ENCODE measurements around the gene PTCD2.

Gene PTCD2

DNA sequence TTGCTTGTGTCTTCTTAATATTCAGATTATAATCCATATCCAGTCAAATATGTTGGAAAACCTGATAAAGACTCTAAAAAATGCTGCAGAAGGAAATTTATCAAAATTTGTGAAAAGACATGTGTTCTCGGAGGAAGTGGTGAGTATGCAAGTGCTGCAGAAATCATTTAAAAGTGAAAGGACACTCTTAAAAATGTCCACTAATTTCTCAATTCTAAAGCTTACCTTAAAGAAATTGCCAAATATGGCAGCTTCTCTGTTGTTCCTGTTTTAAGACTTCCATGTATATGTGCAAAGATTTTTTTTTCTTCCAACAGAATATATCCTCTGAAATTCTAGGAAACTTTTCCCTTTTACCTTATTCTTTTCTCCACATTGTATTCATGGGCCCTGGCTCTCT lies 32.4 kb downstream of the PTCD2 start:
- DNase-seq: no peak

GRCh38 chr5:72353046-72353445 lies 32.9 kb downstream of the PTCD2 start:
- no peak for DNase-seq

DNA sequence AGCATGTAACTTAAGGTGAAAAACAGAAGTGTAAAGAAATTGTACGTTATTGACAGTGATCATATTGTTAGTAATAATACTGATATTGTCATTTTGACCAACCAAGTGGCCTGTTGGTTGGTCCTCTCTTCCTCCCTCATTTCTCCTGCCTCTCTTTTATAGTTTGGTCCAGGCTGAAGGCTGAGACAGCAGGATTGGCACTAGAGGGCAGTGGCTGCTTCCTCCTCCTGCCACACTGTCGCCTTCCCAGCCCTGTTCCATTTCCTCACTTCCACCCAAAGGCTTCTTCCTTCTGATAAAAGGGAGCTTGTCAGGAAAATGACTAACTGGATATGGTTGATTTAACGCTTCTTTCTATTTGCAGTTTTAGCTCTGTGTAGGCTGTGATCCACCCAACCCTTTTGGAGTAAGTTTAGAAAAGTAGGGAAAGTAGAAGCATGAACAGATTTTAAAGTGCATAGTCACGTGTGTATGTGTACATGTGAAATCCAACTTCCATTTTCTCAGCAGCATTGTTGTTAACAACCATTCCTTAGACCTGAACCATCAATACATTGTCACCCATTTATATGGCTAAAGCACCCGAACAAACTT lies 35.6 kb downstream of the PTCD2 start:
- no peak for DNase-seq

DNA sequence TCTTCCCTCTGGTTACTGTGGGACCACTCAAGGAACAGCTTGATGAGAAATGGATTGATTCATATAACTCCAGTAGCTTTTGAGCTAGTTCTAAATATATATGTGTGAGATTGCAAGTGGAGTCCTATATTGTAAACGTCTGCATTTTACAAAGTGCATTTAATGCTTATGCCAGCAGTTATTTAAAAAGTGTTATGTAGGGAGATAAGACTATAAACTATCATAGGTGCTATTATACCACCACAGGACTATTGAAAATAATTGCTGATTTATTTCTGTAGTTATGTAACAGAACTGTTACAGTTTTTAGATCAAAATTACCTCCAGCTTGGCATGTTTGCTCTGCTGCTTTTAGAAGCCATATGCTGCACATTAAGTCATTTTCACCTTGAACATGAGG lies 36.2 kb downstream of the PTCD2 start:
- DNase-seq: no peak

GRCh38 chr5:72358925-72359324 lies 38.8 kb downstream of the PTCD2 start:
- DNase-seq: no peak

GRCh38 chr5:72359886-72360285 lies 39.7 kb downstream of the PTCD2 start:
- DNase-seq: no peak

- no peak for DNase-seq
These were observed 43.1 kb downstream of the PTCD2 start for GRCh38 chr5:72363166-72363802.

DNA sequence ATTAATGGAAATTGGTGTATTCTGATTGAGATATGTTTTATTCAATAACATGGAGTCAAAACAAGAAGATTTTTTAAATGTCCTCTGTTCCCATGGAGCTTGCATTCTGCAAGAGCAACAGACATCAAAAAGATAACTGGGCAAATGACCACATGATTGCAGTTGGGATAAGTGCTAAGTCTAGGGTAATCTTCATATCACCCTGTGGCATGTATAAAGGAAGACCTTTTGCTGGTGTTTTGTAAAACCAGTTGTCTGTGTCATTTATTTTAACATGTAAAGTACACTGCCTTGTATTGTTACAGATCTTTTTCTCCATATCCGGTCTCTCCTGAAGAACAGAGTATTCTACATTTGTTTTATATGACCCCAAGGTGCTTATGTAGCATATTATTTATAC lies 44.0 kb downstream of the PTCD2 start:
- DNase-seq: no peak

DNA sequence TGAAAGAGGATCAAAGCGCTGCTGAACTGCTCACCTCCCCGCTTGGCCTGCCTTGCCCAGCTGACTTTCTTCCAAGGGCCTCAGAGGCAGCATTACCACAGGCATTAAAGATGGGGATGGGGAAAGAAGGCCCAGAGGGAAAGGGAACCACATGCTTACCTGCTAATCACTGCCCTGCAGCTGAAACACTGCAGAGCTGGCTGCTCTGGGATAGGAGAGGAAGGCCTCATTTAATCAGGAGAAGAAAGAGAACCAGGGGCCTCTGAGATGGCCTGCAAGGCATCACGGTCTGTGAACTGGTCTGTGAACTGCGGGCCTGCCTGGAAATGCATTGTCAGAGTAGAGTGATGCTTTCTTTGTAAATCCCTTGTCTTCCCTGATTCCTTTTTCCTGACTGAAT lies 44.8 kb downstream of the PTCD2 start:
- DNase-seq: no peak

GRCh38 chr5:72366324-72366976 lies 46.3 kb downstream of the PTCD2 start:
- DNase-seq: peak; percentile 10 to 28

- DNase-seq: no peak
These were observed 48.1 kb downstream of the PTCD2 start for GRCh38 chr5:72368271-72368670.

DNA sequence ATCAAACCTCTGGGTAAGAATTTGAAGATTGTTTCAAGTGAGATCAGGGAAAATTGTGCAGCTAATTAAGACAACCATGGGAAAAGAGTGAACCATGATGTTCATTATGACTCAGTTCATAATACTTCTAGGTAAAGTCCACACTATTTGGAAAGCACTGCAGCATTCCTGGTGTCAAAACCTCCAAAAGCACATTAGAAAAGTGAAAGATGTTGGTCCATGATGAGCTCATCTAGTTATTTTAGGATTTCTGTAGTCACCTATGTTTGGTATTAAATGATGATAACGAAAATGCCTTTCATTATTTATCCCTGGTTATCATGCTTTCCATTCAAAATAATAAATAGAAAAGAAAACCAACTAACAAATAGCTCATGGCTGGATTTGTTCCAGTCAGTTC lies 49.1 kb downstream of the PTCD2 start:
- DNase-seq: no peak

- no peak for DNase-seq
These were observed 49.5 kb downstream of the PTCD2 start for GRCh38 chr5:72369711-72370110.

DNA sequence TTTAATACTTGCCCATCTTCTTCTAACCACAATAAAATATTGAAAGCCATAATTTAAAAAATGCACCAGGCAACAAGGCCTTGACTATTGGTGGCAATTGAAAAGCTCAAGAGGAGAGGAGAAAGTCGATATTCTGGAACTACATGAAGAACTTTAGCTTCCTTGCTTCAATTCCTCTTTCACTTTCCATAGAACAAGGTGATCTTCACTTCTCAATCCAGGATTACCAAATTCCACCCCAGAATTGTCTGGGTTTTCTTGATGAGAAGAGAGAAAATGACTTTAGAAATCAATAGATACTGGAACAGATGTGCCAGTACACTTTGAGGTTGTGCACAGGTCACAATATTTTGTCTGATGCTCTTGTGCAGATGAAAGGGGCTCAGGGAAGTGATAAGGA lies 52.2 kb downstream of the PTCD2 start:
- no peak for DNase-seq

DNA sequence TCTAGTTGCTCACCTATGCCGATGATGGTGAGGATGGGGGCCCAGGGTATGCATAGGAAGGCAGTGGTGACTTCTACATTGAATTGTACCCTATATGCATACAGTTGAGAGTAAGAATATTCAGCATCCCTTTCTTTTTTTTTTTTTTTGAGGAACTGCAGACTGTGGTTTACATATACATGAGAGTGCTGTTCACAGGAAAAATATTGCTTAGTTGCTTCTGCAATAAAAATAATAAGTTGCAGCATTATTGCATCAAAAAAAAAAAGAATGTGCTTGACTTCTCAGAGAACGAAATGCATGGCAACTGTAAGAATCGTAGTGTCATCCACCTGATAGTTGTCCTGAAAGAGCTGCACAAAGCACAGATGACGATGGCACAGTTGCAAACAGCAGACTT lies 52.8 kb downstream of the PTCD2 start:
- DNase-seq: no peak

GRCh38 chr5:72374844-72375243 lies 54.7 kb downstream of the PTCD2 start:
- no peak for DNase-seq

DNA sequence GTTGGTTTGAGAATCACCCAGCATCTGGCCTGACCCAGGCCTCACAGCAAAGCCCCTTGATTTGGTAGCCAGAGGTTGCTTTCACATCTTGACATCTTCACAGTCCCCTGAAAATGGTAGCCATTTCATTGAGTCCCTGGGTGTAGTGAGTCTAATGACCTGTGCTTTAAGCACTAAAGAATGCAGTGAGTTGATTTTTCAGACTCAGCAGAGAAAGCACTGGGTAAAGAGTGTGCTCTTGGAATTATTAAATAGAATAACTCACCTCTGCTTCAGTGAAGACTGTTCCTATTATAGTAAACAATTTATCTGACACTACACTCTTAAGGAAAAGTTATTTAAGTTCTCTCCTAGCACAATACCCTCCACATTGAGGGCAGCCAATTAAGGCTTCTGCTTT lies 56.2 kb downstream of the PTCD2 start:
- no peak for DNase-seq

DNA sequence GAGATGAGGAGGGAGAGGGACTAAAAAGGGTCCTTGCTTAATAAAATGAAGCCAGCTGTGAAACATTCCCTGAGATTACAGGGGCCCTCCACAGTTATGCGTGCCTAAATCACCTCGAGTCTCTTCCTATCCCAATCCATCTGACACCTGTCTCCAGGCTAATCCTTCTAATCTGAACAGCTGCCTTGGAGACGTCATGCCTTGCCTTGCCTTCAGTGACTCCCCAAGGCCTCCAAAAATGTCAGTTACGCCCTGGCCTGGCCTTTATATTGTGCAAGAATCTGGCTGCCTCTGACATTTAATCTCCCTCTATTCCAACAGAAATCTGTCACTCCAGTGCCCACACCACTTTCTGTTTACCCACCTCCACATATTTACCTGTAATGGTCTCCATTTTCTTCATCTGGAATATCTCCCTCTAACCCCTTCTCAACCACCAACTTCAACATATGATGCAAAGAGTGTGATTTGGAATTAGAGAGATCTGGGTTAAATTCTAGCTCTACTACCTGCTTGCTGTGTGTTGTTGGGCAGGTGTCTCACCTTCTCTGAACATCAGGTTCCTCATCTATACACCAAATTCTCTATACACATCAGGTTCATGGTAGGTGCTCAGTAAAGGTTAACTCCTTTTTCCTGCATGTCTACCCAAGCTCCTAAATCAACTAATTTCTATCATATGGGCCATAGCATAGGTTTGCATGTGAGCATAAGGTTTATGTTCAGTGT lies 57.9 kb downstream of the PTCD2 start:
- no peak for DNase-seq

GRCh38 chr5:72378639-72379289 lies 58.6 kb downstream of the PTCD2 start:
- no peak for DNase-seq

GRCh38 chr5:72379936-72380335 lies 59.8 kb downstream of the PTCD2 start:
- DNase-seq: no peak

GRCh38 chr5:72380492-72381274 lies 60.5 kb downstream of the PTCD2 start:
- DNase-seq: no peak

- DNase-seq: no peak
These were observed 63.1 kb downstream of the PTCD2 start for GRCh38 chr5:72383280-72383679.

DNA sequence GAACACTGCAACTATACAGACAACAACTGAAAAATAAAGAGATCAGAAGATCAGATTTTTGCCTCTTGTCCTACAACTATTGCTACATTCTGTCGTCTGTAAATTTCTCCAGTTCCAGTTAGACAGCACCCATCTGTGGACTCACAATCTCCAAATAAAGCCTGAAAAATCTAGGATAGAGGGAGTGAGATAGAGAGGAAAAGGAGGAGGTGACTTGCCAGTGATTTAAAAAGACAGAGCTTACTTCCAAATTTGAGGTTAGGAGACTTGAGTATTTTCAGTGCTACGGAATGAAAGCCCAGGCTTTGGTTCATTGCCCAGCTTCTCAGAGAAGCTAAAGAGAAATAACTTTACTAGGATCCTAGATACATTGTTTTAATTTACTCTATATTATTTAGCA lies 63.6 kb downstream of the PTCD2 start:
- DNase-seq: no peak

All from cerebellar nuclear complex (tissue), 1 donor.